HG03025 (cell line): ENCODE data around the gene LDLRAD4.

Experiments used
- ATAC-seq: cut with Tn5 transposase; IDR thresholded peaks from one replicate; pipeline ENCODE4 v1.9.1; 2021; ENCODE audit warnings: mild to moderate bottlenecking, moderate library complexity; ENCODE audit not compliant: unreplicated experiment, low FRiP score

LDLRAD4 gene

GRCh38 chr18:13363359-13363758 is 144.8 kb downstream of the LDLRAD4 start:
- ATAC-seq: no peak

- no peak for ATAC-seq
Measured at GRCh38 chr18:13364721-13365205, 146.2 kb downstream of the LDLRAD4 start.

- ATAC-seq: no peak
Measured at GRCh38 chr18:13366131-13366530, 147.6 kb downstream of the LDLRAD4 start.

GRCh38 chr18:13366541-13366940 is 148.0 kb downstream of the LDLRAD4 start:
- no peak for ATAC-seq

GRCh38 chr18:13366962-13367892 is 148.7 kb downstream of the LDLRAD4 start:
- ATAC-seq: no peak

GRCh38 chr18:13368080-13368813 is 149.7 kb downstream of the LDLRAD4 start:
- no peak for ATAC-seq

GRCh38 chr18:13369353-13369752 is 150.8 kb downstream of the LDLRAD4 start:
- ATAC-seq: no peak

- no peak for ATAC-seq
Measured at GRCh38 chr18:13369756-13370510, 151.4 kb downstream of the LDLRAD4 start.

GRCh38 chr18:13370995-13371625 is 152.6 kb downstream of the LDLRAD4 start:
- ATAC-seq: no peak

GRCh38 chr18:13371689-13372418 is 153.3 kb downstream of the LDLRAD4 start:
- peak; percentile 51 for ATAC-seq

- no peak for ATAC-seq
Measured at GRCh38 chr18:13372531-13372951, 154.0 kb downstream of the LDLRAD4 start.

GRCh38 chr18:13374096-13374467 is 155.5 kb downstream of the LDLRAD4 start:
- no peak for ATAC-seq

GRCh38 chr18:13374468-13375301 is 156.1 kb downstream of the LDLRAD4 start:
- no peak for ATAC-seq

- no peak for ATAC-seq
Measured at GRCh38 chr18:13375302-13376255, 157.0 kb downstream of the LDLRAD4 start.

GRCh38 chr18:13376298-13376840 is 157.8 kb downstream of the LDLRAD4 start:
- no peak for ATAC-seq

- no peak for ATAC-seq
Measured at GRCh38 chr18:13376841-13377351, 158.3 kb downstream of the LDLRAD4 start.

GRCh38 chr18:13377496-13377895 is 158.9 kb downstream of the LDLRAD4 start:
- no peak for ATAC-seq
